AG04449 (cell line): ENCODE measurements around the gene SLC30A3.

Source experiments
- CTCF ChIA-PET: fragments of 350-600 bp; formaldehyde crosslinking; extraction: SDS; loops from one replicate; lab custom pipeline; 2021; ENCODE audit warnings: antibody characterized with exemption; lab: Yijun Ruan, JAX
- POLR2A ChIA-PET: fragments of 400-600, 350-600 bp; formaldehyde crosslinking; extraction: SDS; loops from one replicate; lab custom pipeline; 2020; ENCODE audit warnings: antibody characterized with exemption, inconsistent platforms; lab: Yijun Ruan, JAX
- DNase-seq: peaks from one replicate; pipeline ENCODE4 v3.0.0-alpha.2; 2010; ENCODE audit warnings: low read depth, low spot score
- H3K4me3 ChIP-seq: 2 replicates; pipeline ENCODE4 v1.5.1; 2011; ENCODE audit warnings: low read depth, mild to moderate bottlenecking, control low read depth, low read length
- CTCF ChIP-seq: IDR thresholded peaks from one replicate; pipeline ENCODE4 v1.5.1; 2011; ENCODE audit warnings: mild to moderate bottlenecking, moderate library complexity, low read length, control low read depth, inconsistent platforms; ENCODE audit not compliant: insufficient read depth; ENCODE audit errors: missing control alignments

The SLC30A3 gene

DNA sequence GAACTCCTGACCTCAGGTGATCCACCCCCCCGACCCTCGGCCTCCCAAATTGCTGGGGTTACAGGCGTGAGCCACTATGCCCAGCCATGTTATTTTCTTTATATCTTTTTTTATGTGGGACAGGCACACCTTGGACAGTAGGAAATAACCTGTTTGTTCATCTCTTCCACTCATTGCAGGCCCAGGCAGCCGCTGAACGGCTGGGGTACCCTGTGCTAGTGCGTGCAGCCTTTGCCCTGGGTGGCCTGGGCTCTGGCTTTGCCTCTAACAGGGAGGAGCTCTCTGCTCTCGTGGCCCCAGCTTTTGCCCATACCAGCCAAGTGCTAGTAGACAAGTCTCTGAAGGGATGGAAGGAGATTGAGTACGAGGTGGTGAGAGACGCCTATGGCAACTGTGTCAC is 37.3 kb downstream of the SLC30A3 start:
- ChIA-PET POLR2A (no interaction called here), CTCF (interaction anchor here (0.8 to 2.3 kb wide), 3 partner anchors 11 to 126 kb away, joined by 4 to 5 read pairs (median 4); no protein-coding TSS in a partner anchor)
- DNase-seq = no peak
- H3K4me3 ChIP-seq = no peak overlapping the region
- no peak for TF ChIP-seq CTCF

DNA sequence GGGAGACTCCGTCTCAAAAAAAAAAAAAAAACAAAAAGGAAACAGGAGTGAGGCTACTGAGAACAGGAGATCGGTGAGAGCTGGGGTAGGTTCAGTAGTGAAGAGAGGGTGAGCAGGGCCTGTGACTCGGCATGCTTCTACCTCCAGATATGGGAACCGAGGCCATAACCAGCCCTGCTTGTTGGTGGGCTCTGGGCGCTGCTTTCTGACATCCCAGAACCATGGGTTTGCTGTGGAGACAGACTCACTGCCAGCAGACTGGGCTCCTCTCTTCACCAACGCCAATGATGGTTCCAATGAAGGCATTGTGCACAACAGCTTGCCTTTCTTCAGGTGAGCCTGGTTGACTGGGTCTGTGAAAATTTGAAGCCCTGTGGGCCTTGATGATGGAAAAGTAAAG is 39.4 kb downstream of the SLC30A3 start:
- ChIA-PET CTCF (no interaction called here), POLR2A (no interaction called here)
- TF ChIP-seq CTCF = no peak
- no peak overlapping the region for H3K4me3 ChIP-seq
- no peak for DNase-seq

GRCh38 chr2:27222407-27222806 is 40.4 kb downstream of the SLC30A3 start:
- H3K4me3 ChIP-seq = no peak overlapping the region
- DNase-seq = no peak
- ChIA-PET CTCF (interaction anchor here (1.1 kb wide), 1 partner anchor 125 kb away, joined by 3 read pairs; no protein-coding TSS in a partner anchor), POLR2A (no interaction called here)
- no peak for TF ChIP-seq CTCF

DNA sequence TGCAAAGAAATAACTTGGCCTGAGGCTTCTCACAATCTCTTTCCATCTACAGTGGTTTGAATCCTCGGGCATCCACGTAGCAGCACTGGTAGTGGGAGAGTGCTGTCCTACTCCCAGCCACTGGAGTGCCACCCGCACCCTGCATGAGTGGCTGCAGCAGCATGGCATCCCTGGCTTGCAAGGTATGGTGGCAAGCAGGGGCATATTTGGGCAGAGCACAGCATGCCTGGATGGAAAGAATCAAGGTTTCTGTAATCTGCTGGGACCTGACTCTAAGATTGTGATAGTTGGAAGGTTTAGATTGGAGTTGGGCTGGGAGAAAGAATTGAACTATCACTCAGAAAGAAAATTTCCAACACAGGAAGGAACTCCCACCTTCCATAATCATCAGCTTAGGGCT is 41.7 kb downstream of the SLC30A3 start:
- POLR2A ChIA-PET = interaction anchor here (0.7 kb wide), 1 partner anchor 14 kb away, joined by 4 read pairs; no protein-coding TSS in a partner anchor
- DNase-seq = no peak
- CTCF ChIA-PET = no interaction called here

DNA sequence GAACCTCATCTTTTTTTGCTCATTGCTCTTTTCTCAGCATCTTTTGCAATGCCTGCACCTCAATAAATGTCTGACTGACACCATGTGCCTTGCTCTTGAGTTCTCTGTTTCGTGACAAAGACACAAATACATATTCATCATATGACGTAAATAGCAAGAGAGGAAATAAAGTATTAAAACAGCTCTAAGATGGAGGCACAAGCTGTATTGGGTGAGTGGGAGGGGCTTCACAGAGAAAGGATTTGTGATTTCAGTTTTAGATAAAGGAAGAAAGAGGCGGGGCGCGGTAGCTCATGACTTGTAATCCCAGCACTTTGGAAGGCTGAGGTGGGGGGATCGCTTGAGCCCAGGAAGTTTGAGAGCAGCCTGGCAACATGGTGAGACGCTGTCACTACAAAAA is 42.8 kb downstream of the SLC30A3 start:
- ChIA-PET POLR2A (interaction anchor here (1.0 kb wide), 1 partner anchor 12 kb away, joined by 3 read pairs; no protein-coding TSS in a partner anchor), CTCF (interaction anchor here (0.7 to 1.4 kb wide), 3 partner anchors 60 to 124 kb away, joined by 3 to 6 read pairs (median 4); no protein-coding TSS in a partner anchor)
- TF ChIP-seq CTCF = no peak
- no peak for DNase-seq
- no peak overlapping the region for H3K4me3 ChIP-seq

More for the DNA sequence above, 41.7 kb downstream of the SLC30A3 start:
- no peak for TF ChIP-seq CTCF
- no peak overlapping the region for H3K4me3 ChIP-seq

DNA sequence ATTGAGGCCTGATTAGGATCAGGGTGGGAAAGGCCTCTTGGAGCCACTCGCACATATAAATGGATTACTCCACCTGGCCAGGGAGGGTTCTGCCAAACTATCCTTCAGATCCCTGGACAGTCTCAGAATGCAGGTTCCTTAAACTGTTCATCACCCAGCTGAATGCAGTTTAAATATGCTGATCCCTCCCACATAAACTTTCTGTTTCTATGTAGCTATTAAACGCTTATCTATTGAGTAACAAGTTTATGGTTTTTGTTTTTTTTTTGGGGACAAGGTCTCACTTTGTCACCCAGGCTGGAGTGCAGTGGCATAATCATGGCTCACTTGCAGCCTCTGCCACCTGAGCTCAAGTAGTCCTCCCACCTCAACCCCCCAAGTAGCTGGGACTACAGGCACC is 43.8 kb downstream of the SLC30A3 start:
- CTCF ChIA-PET = interaction anchor here (1.0 to 2.5 kb wide), 6 partner anchors 17 to 134 kb away, joined by 3 to 8 read pairs (median 4); partner anchors contain the start of gene TRIM54
- TF ChIP-seq CTCF = no peak
- no peak overlapping the region for H3K4me3 ChIP-seq
- no peak for DNase-seq
- POLR2A ChIA-PET = no interaction called here
